Measurements from ENCODE around the gene NUTF2.

The NUTF2 gene

GRCh38 chr16:67841816-67842508 lies 4.8 kb upstream of the NUTF2 start, which contains the start of gene THAP11:
THAP11 (plus strand) TSS chr16:67842320; CDS start chr16:67842555, 235 bp downstream.
- TF ChIP-seq CTCF (conservative IDR thresholded peaks at IDR 0.05) = peak; percentile 78
- peak within 1 kb of the TSS; percentile 85 for H3K27ac ChIP-seq

GRCh38 chr16:67842509-67843342 lies 4.0 kb upstream of the NUTF2 start:
- H3K27ac ChIP-seq = peak overlapping the region; percentile 85
- peak; percentile 23; the same call in 1 of the 2 replicates for TF ChIP-seq CTCF (conservative IDR thresholded peaks at IDR 0.05)

- no peak for TF ChIP-seq CTCF (conservative IDR thresholded peaks at IDR 0.05)
- peak overlapping the region; percentile 85 for H3K27ac ChIP-seq
Measured at GRCh38 chr16:67843343-67843765, 3.4 kb upstream of the NUTF2 start.

GRCh38 chr16:67844497-67844896 lies 2.2 kb upstream of the NUTF2 start:
- no peak for TF ChIP-seq CTCF (conservative IDR thresholded peaks at IDR 0.05)
- H3K27ac ChIP-seq = peak overlapping the region; percentile 85; the same call in 1 of the 2 replicates

- no peak for TF ChIP-seq CTCF (conservative IDR thresholded peaks at IDR 0.05)
- peak overlapping the region; percentile 85 for H3K27ac ChIP-seq
Measured at GRCh38 chr16:67845291-67846062, 1.3 kb upstream of the NUTF2 start.

GRCh38 chr16:67846063-67846319 lies 742 bp upstream of the NUTF2 start:
- TF ChIP-seq CTCF (conservative IDR thresholded peaks at IDR 0.05) = no peak
- H3K27ac ChIP-seq = peak overlapping the region; percentile 85
